Measurements from ENCODE around the gene RABGGTA. TPM values are rescaled to one million over a fixed set of nuclear protein-coding genes. Genes with fewer than 3 reads are reported as not detected.

Gene RABGGTA
- total and polyA plus RNA-seq, 9 of the 15 experiments (the other 6 are each of a cell fraction or from before 2014, with no cell fraction given), result 4.5 to 24.2 (median 15.5) TPM

- H3K9ac ChIP-seq (ENCODE audit: insufficient read depth in 1 of 2, low read depth in 2 of 2, low read length in 2 of 2), result peak overlapping the region in 1 of 2 experiments; percentile 99; a peak in 1 of 4 replicates
- H3K9me3 ChIP-seq (replicated peaks; ENCODE audit: control insufficient read depth, insufficient read depth, low read depth, low read length), result no peaks in the 10 kb centered on the region
- no peak overlapping the region for H3K27ac ChIP-seq (ENCODE audit: extremely low read depth, low read depth, low read length)
- peak overlapping the region; percentile 92 for H3K4me2 ChIP-seq (ENCODE audit: insufficient read depth, low read length)
- H3K79me2 ChIP-seq (ENCODE audit: control insufficient read depth, insufficient read depth, low read length), result peaks cover 9% of the 10 kb centered on the region; the same call in 1 of the 3 replicates
- H3K4me3 ChIP-seq, result no peak overlapping the region
- no peaks in the 10 kb centered on the region for H3K27me3 ChIP-seq (ENCODE audit: control insufficient read depth in 2 of 2, insufficient read depth in 2 of 2, low read length in 2 of 2)
- ATAC-seq (no peak), DNase-seq (ENCODE audit: extremely low read depth in 1 of 4, low spot score in 3 of 4) (peak in 1 of 4 experiments; percentile 25), FAIRE-seq (peak; percentile 15)
- in situ Hi-C loops (cut with MboI) (no loop called here), intact Hi-C loops (cut with micrococcal nuclease) (no loop called here)
- H3K4me1 ChIP-seq (replicated peaks in 1 of 2; ENCODE audit: control insufficient read depth in 2 of 2, insufficient read depth in 2 of 2, low read length in 2 of 2), result peaks cover 26 to 27% of the 10 kb centered on the region in 2 experiments; a peak in 4 of 5 replicates
- POLR2A ChIA-PET, result interaction anchor here (0.6 to 1.2 kb wide), 3 partner anchors 10 to 136 kb away, joined by 3 to 5 read pairs (median 5); partner anchors contain the start of gene CHMP4A
- CTCF ChIA-PET (ENCODE audit: low intra/inter-chr PET ratio), result no interaction called here
- no peaks in the 10 kb centered on the region; the same call in 2 of the 3 replicates for H3K36me3 ChIP-seq (ENCODE audit: control insufficient read depth, insufficient read depth, low read length)
- no TSS peak for BruUV-seq (replicated peaks)
- 25% methylated on average over 2 of the region's 2 CpGs for WGBS (ENCODE audit: insufficient coverage, low coverage, missing lambda C conversion rate)
- peaks cover 2% of the 10 kb centered on the region for H3K9me1 ChIP-seq (ENCODE audit: control insufficient read depth, insufficient read depth, low read length)
- peak overlapping the region; percentile 19; the same call in 1 of the 2 replicates for H2AFZ ChIP-seq (ENCODE audit: low read depth, low read length)
- no peaks in the 10 kb centered on the region; the same call in 1 of the 2 replicates for H4K20me1 ChIP-seq (replicated peaks; ENCODE audit: control insufficient read depth, insufficient read depth, low read length)
- TF ChIP-seq MCM5 (IDR thresholded peaks at IDR 0.05; ENCODE audit: low read depth) (no peak), ZBTB33 (CRISPR knock-in tag; IDR thresholded peaks at IDR 0.05) (no peak), MAFG (tag; conservative IDR thresholded peaks at IDR 0.05) (peak; percentile 92), E2F6 (IDR thresholded peaks at IDR 0.05; ENCODE audit: borderline replicate concordance in 1 of 2, extremely low read depth in 1 of 2, insufficient read depth in 1 of 2, insufficient read length in 1 of 2, low read depth in 1 of 2, low read length in 1 of 2, poor library complexity in 1 of 2, severe bottlenecking in 1 of 2) (no peak), HINFP (tag; conservative IDR thresholded peaks at IDR 0.05; ENCODE audit: low read depth) (no peak), ZNF655 (CRISPR knock-in tag; IDR thresholded peaks at IDR 0.05) (no peak), ZNF212 (CRISPR knock-in tag; IDR thresholded peaks at IDR 0.05) (no peak), ZNF830 (CRISPR knock-in tag; IDR thresholded peaks at IDR 0.05) (no peak), RNF2 (IDR thresholded peaks at IDR 0.05) (no peak), U2AF2 (optimal IDR thresholded peaks at IDR 0.05; ENCODE audit: low read depth, low read length) (no peak), POLR2G (IDR thresholded peaks at IDR 0.05; ENCODE audit: low read depth, low read length) (no peak), KLF6 (CRISPR knock-in tag; IDR thresholded peaks at IDR 0.05; ENCODE audit: borderline replicate concordance) (no peak), NBN (IDR thresholded peaks at IDR 0.05; ENCODE audit: low read depth) (no peak), ETV6 (IDR thresholded peaks at IDR 0.05; ENCODE audit: borderline replicate concordance in 1 of 2, low read depth in 2 of 2, low read length in 1 of 2) (no peak), ETV6 (CRISPR knock-in tag; IDR thresholded peaks at IDR 0.05; ENCODE audit: borderline replicate concordance) (no peak)
Measured at GRCh38 chr14:24272467-24272866, 1.1 kb upstream of the RABGGTA start.

Measured in K562 (cell line).